HepG2 (cell line): ENCODE data around the gene ZNF605. TPM values are rescaled to one million over a fixed set of nuclear protein-coding genes. Genes with fewer than 3 reads are reported as not detected.

Source experiments
- ATAC-seq: fragments of 200-7000 bp; cut with Tn5 transposase; 3 replicates; pipeline ENCODE4 v1.9.1; 2020; ENCODE audit warnings: mild to moderate bottlenecking, moderate library complexity
- BruUV-seq: library from RNA; stranded (reverse); fragments of 400-500 nt; replicated peaks from 2 replicates; lab custom pipeline; 2021; lab: Mats Ljungman, UMichigan
- CTCF ChIA-PET: fragments of 300-600 bp; formaldehyde crosslinking; extraction: SDS; loops from one replicate; lab custom pipeline; 2021; ENCODE audit warnings: low total read pairs, inconsistent platforms, low intra/inter-chr PET ratio; lab: Yijun Ruan, JAX
- POLR2A ChIA-PET: fragments of 350-600 bp; sonication (Branson Sonifier 250); formaldehyde crosslinking; loops from one replicate; lab custom pipeline; 2020; ENCODE audit warnings: antibody characterized with exemption, inconsistent platforms; lab: Yijun Ruan, JAX
- DNase-seq: peaks from one replicate; pipeline ENCODE4 v3.0.0-alpha.2; 2015; ENCODE audit warnings: low spot score
- FAIRE-seq: peaks from 3 replicates; lab custom pipeline; 2011; peaks lifted over from hg19 to GRCh38; lab: Jason Lieb, UNC
- H2AFZ ChIP-seq: one replicate; pipeline ENCODE4 v1.6.1; 2011; ENCODE audit warnings: low read length, inconsistent platforms
- H3K27ac ChIP-seq: fragments of 300-600 bp; 3 replicates; pipeline ENCODE4 v1.8.0; 2011; ENCODE audit warnings: mixed run types, mild to moderate bottlenecking, mixed read lengths, low read length, inconsistent platforms; ENCODE audit not compliant: insufficient read depth; ENCODE audit errors: extremely low read length
- H3K27me3 ChIP-seq, 2 experiments: fragments of 200-600 bp in 1 of 2; 2 replicates in 1 of 2; 3 replicates in 1 of 2; pipeline versions ENCODE4 v1.6.0 to v1.8.0; 2011; ENCODE audit warnings: low read length in 2 of 2, mild to moderate bottlenecking in 2 of 2, moderate library complexity in 2 of 2, inconsistent platforms in 1 of 2; ENCODE audit not compliant: insufficient read depth in 2 of 2, control insufficient read depth in 1 of 2
- H3K36me3 ChIP-seq, 2 experiments: fragments of 200-600 bp in 1 of 2; replicated peaks in 1 of 2; 2 replicates in 1 of 2; 3 replicates in 1 of 2; pipeline versions ENCODE4 v1.5.1 to v1.8.0; 2011; ENCODE audit warnings: low read length in 2 of 2, inconsistent platforms in 1 of 2; ENCODE audit not compliant: insufficient read depth in 2 of 2, control insufficient read depth in 1 of 2
- H3K4me1 ChIP-seq: 2 replicates; pipeline ENCODE4 v1.5.1; 2012; ENCODE audit warnings: low read length, inconsistent platforms; ENCODE audit not compliant: insufficient read depth
- H3K4me2 ChIP-seq: 2 replicates; pipeline ENCODE4 v1.6.0; 2011; ENCODE audit warnings: low read depth, low read length, inconsistent platforms
- H3K4me3 ChIP-seq, 3 experiments: fragments of 200-600 bp in 1 of 3; sonication (generic), shearing (Covaris generic) in 1 of 3; replicated peaks in 1 of 3; 2 replicates each; pipeline ENCODE4 v1.5.1; 2011 to 2016; ENCODE audit warnings: low read length in 3 of 3, inconsistent platforms in 2 of 3, low read depth in 2 of 3, mild to moderate bottlenecking in 2 of 3, control low read depth in 1 of 3, mixed read lengths in 1 of 3; ENCODE audit not compliant: insufficient read depth in 1 of 3
- H3K79me2 ChIP-seq: one replicate; pipeline ENCODE4 v1.6.1; 2011; ENCODE audit warnings: low read length, inconsistent platforms; ENCODE audit not compliant: insufficient read depth
- H3K9ac ChIP-seq: 2 replicates; pipeline ENCODE4 v1.6.0; 2011; ENCODE audit warnings: mild to moderate bottlenecking, low read depth, low read length, inconsistent platforms; ENCODE audit not compliant: insufficient read depth
- H3K9me3 ChIP-seq: 2 replicates; pipeline ENCODE4 v1.5.1; 2012; ENCODE audit warnings: mild to moderate bottlenecking, low read length
- H4K20me1 ChIP-seq: 2 replicates; pipeline ENCODE4 v1.6.0; 2011; ENCODE audit warnings: inconsistent platforms, mild to moderate bottlenecking, low read length, moderate library complexity; ENCODE audit not compliant: insufficient read depth
- HMGXB4 ChIP-seq, 2 experiments: sonication (generic) in 1 of 2; formaldehyde crosslinking in 1 of 2; IDR thresholded peaks; 2 replicates each; pipeline versions ENCODE4 v1.4.0 to v1.6.1; 2018 to 2020; ENCODE audit warnings: missing genetic modification reagents in 2 of 2, borderline replicate concordance in 1 of 2, low read depth in 1 of 2, mild to moderate bottlenecking in 1 of 2, missing biosample characterization in 1 of 2
- PBX2 ChIP-seq: IDR thresholded peaks from 2 replicates; pipeline ENCODE4 v1.6.1; 2016; ENCODE audit warnings: control low read depth
- THAP8 ChIP-seq: sonication (generic); formaldehyde crosslinking; IDR thresholded peaks from 2 replicates; pipeline ENCODE4 v1.5.1; 2020; ENCODE audit warnings: missing genetic modification reagents, mild to moderate bottlenecking, borderline replicate concordance
- ZNF501 ChIP-seq: sonication (generic); formaldehyde crosslinking; IDR thresholded peaks from 2 replicates; pipeline ENCODE4 v1.5.1; 2020; ENCODE audit warnings: mild to moderate bottlenecking, moderate library complexity, missing genetic modification reagents
- ZXDC ChIP-seq: sonication (generic); formaldehyde crosslinking; IDR thresholded peaks from 2 replicates; pipeline ENCODE4 v1.5.0; 2020; ENCODE audit warnings: mild to moderate bottlenecking, missing genetic modification reagents
- WGBS: methylation state at CpG from one replicate; pipeline ENCODE4 v1.1.6; 2017; ENCODE audit warnings: low lambda C conversion rate; 5-methylcytosine and 5-hydroxymethylcytosine counted together
- in situ Hi-C: cut with HindIII; loops from 2 replicates; pipeline ENCODE4 v1.10.0; 2017; ENCODE audit warnings: low pct_unique_long_range_greater_than_20kb; ENCODE audit not compliant: extremely low pct_ligation_motif_present
- intact Hi-C: fragments of 100-400 bp; cut with micrococcal nuclease; formaldehyde crosslinking; loops from one replicate; pipeline ENCODE4 v1.10.0; 2022; ENCODE audit not compliant: unreplicated experiment
- polyA plus RNA-seq, 8 experiments: library from polyadenylated mRNA; depleted of rRNA in 3 of 8; stranded (reverse) in 7 of 8; unstranded in 1 of 8; fragments of >200 nt; fragmentation: Illumina TruSeq in 4 of 8; extraction: Trizol in 4 of 8; gene quantifications; 2 replicates each; pipeline versions ENCODE4 v1.2.1 to v1.2.3, GENCODE V29; 2011 to 2016; ENCODE audit warnings: low read depth in 4 of 8, missing spikeins in 1 of 8, mixed read lengths in 1 of 8; ENCODE audit not compliant: insufficient read depth in 1 of 8
- total RNA-seq, 5 experiments: library from RNA; depleted of rRNA; stranded (reverse); fragments of >200 nt; fragmentation: Illumina TruSeq; extraction: Trizol; gene quantifications; 2 replicates each; pipeline ENCODE4 v1.2.3, GENCODE V29; 2016; ENCODE audit warnings: low read depth in 1 of 5

ZNF605 gene
- total and polyA plus RNA-seq, 2 of the 13 experiments (the other 11 are each of a cell fraction or from before 2014, with no cell fraction given): 6.7 to 6.8 TPM

DNA sequence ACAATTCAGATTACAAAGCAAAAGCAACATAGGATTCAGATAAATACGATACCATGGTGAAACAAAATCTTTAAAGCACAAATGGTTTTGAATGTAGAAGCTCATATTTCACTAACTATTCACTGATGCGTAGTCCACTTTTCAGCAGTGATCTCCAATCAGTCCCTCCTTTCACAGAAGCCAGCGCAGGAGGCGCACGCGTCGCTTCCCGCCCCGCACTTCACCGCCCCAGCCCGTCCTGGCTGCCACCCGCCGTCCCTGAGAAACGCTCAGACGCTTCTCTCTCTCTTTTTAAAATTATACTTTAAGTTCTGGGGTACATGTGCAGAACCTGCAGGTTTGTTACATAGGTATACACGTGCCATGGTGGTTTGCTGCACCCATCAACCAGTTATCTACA is 48.9 kb downstream of the ZNF605 start:
- H3K27ac ChIP-seq: no peak overlapping the region
- no peak overlapping the region for H3K4me2 ChIP-seq
- no peak overlapping the region for H2AFZ ChIP-seq
- no peaks in the 10 kb centered on the region for H3K27me3 ChIP-seq
- no peaks in the 10 kb centered on the region for H3K4me1 ChIP-seq
- no peak overlapping the region for H3K4me3 ChIP-seq
- DNase-seq: no peak
- no peaks in the 10 kb centered on the region for H3K79me2 ChIP-seq
- intact Hi-C loops (no loop called here), in situ Hi-C loops (no loop called here)
- no peak for ATAC-seq
- H3K9ac ChIP-seq: no peak overlapping the region
- CTCF ChIA-PET: no interaction called here
- TF ChIP-seq HMGXB4 (CRISPR knock-in tag; IDR thresholded peaks at IDR 0.05; ENCODE audit: borderline replicate concordance in 1 of 2, low read depth in 1 of 2) (no peak), ZXDC (no peak), PBX2 (CRISPR knock-in tag) (no peak), ZNF501 (no peak), THAP8 (CRISPR knock-in tag) (no peak)
- 62% methylated on average over 16 of the region's 16 CpGs for WGBS
- peaks cover 68% of the 10 kb centered on the region for H3K9me3 ChIP-seq
- no peak for FAIRE-seq
- H3K36me3 ChIP-seq: no peaks in the 10 kb centered on the region
- POLR2A ChIA-PET: no interaction called here
- no peaks in the 10 kb centered on the region for H4K20me1 ChIP-seq
- BruUV-seq: no TSS peak
